ENCODE results near the gene RGS14. TPM values are rescaled to one million over a fixed set of nuclear protein-coding genes. Genes with fewer than 3 reads are reported as not detected.

The RGS14 gene
- total RNA-seq, 1 experiment from 2014 or later = 11.9 TPM

GRCh38 chr5:177399997-177400868 is 42.5 kb downstream of the RGS14 start, which contains the start of gene PFN3:
PFN3 (minus strand) TSS chr5:177400661; CDS start chr5:177400576, 85 bp downstream.
- Histone ChIP-seq H3K4me1 (replicated peaks; ENCODE audit: insufficient read depth) (peaks cover 3% of the 10 kb centered on the region; the same call in 1 of the 2 replicates), H3K9me2 (ENCODE audit: insufficient read depth) (no peaks in the 10 kb centered on the region), H3K9me3 (ENCODE audit: insufficient read depth, low read depth) (no peaks in the 10 kb centered on the region), H4K20me1 (ENCODE audit: insufficient read depth) (no peaks in the 10 kb centered on the region), H3K27me3 (ENCODE audit: insufficient read depth, low read depth) (no peaks in the 10 kb centered on the region), H3K4me2 (no peak within 1 kb of the TSS), H3K4me3 (no peak within 1 kb of the TSS), H3K36me3 (ENCODE audit: low read depth) (no peaks in the 10 kb centered on the region), H2AFZ (no peak within 1 kb of the TSS), H3K79me2 (ENCODE audit: low read depth) (no peaks in the 10 kb centered on the region), H3K27ac (no peak within 1 kb of the TSS), H3F3A (ENCODE audit: insufficient read depth, low read depth) (peaks cover 12% of the 10 kb centered on the region; the same call in 1 of the 2 replicates)
- no TSS peak for BruUV-seq (replicated peaks)
- intact Hi-C loops (cut with micrococcal nuclease; ENCODE audit: unreplicated experiment) = no loop called here
- no peak for DNase-seq
- TF ChIP-seq CTCF (conservative IDR thresholded peaks at IDR 0.05) (no peak), EZH2 (IDR thresholded peaks at IDR 0.05; ENCODE audit: low read depth) (no peak)
- CTCF ChIA-PET = no interaction called here
- POLR2A ChIA-PET (ENCODE audit: unreplicated experiment) = no interaction called here

DNA sequence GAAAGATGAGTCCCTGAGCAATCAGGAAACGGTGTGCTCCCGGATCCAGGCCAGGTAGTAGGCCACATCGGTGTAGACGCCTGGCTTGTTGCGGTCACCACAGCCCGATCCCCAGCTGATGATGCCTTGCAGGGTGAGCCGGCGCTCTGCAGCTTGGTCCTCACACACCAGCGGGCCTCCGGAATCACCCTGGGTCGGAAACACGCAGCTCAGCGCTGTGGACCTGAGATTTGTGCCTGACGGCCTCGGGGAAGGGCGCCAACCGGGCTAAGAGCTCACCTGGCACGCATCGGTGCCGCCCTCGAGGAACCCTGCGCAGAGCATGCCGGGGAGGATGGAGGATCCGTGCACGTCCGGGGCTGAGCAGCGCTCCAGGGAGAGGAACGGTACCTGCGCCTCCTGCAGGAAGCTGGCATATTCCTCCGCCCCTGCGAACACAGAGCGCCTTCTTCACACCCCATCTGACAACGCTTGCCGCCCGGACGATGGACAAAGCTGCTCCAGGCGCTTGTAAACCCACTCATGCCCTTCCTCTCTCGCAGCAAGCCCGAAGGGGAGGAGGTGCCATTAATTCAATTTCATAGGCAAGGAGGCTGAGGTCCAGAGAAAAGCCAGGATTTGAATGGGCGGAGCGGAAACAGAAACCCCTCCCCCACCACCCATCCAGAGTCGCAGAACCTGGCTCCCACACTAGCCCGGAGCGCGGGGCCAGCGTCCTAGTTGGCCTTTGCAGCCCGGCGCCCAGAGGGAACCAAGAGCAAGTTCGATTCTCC is 44.7 kb downstream of the RGS14 start:
- no peak overlapping the region for H3K27ac ChIP-seq
- peaks cover 3% of the 10 kb centered on the region; the same call in 1 of the 2 replicates for H3K4me1 ChIP-seq (replicated peaks; ENCODE audit: insufficient read depth)
- no peaks in the 10 kb centered on the region for H3K9me3 ChIP-seq (ENCODE audit: insufficient read depth, low read depth)
- H3K4me3 ChIP-seq = peak overlapping the region; percentile 78
- DNase-seq = peak; percentile 78 to 88
- no TSS peak for BruUV-seq (replicated peaks)
- H3K36me3 ChIP-seq (ENCODE audit: low read depth) = no peaks in the 10 kb centered on the region
- intact Hi-C loops (cut with micrococcal nuclease; ENCODE audit: unreplicated experiment) = loop anchor here (1.0 kb wide), 3 partner anchors 12 to 288 kb away; no protein-coding TSS in a partner anchor
- H3K27me3 ChIP-seq (ENCODE audit: insufficient read depth, low read depth) = no peaks in the 10 kb centered on the region
- ChIA-PET POLR2A (ENCODE audit: unreplicated experiment) (interaction anchor here (0.6 kb wide), 1 partner anchor 24 kb away, joined by 5 read pairs; no protein-coding TSS in a partner anchor), CTCF (interaction anchor here (0.5 to 3.9 kb wide), 13 partner anchors 10 to 295 kb away, joined by 3 to 53 read pairs (median 4); partner anchors contain the start of gene GRK6)
- H3F3A ChIP-seq (ENCODE audit: insufficient read depth, low read depth) = peaks cover 12% of the 10 kb centered on the region; the same call in 1 of the 2 replicates
- peak overlapping the region; percentile 84 for H2AFZ ChIP-seq
- no peaks in the 10 kb centered on the region for H3K79me2 ChIP-seq (ENCODE audit: low read depth)
- H3K4me2 ChIP-seq = peak overlapping the region; percentile 94
- no peaks in the 10 kb centered on the region for H4K20me1 ChIP-seq (ENCODE audit: insufficient read depth)
- H3K9me2 ChIP-seq (ENCODE audit: insufficient read depth) = no peaks in the 10 kb centered on the region
- TF ChIP-seq EZH2 (IDR thresholded peaks at IDR 0.05; ENCODE audit: low read depth) (no peak), CTCF (conservative IDR thresholded peaks at IDR 0.05) (peak; percentile 59)

Data from PC-9 (cell line).